ENCODE measurements around the gene BBC3.

Gene BBC3

GRCh38 chr19:47226426-47227351 is 4.3 kb downstream of the BBC3 start:
- Histone ChIP-seq H3K23ac (ENCODE audit: low read depth, low read length, poor library complexity) (peak overlapping the region; percentile 100), H2BK15ac (ENCODE audit: low read length) (peak overlapping the region; percentile 97), H3K4me3 (ENCODE audit: low read length in 2 of 2) (peak overlapping the region; percentile 76 to 83), H4K91ac (ENCODE audit: low read depth, low read length, poor library complexity) (no peak overlapping the region), H2BK120ac (ENCODE audit: low read depth, low read length) (peak overlapping the region; percentile 56), H4K8ac (ENCODE audit: low read depth, low read length) (no peak overlapping the region), H3K18ac (ENCODE audit: low read length) (peak overlapping the region; percentile 98), H2BK5ac (ENCODE audit: low read length) (peak overlapping the region; percentile 96), H3K4me2 (ENCODE audit: insufficient read depth, low read length, poor library complexity, severe bottlenecking) (peak overlapping the region; percentile 97), H2BK12ac (ENCODE audit: low read length) (peak overlapping the region; percentile 33), H3K36me3 (replicated peaks in 1 of 2; ENCODE audit: control insufficient read depth in 2 of 2, insufficient read depth in 2 of 2, low read length in 2 of 2) (peaks cover 9 to 31% of the 10 kb centered on the region in 2 donors), H2AK5ac (ENCODE audit: low read depth, low read length) (peak overlapping the region; percentile 40), H3K79me1 (ENCODE audit: low read depth, low read length) (peaks cover 19% of the 10 kb centered on the region), H3K14ac (ENCODE audit: low read length) (peak overlapping the region; percentile 87), H3K9ac (ENCODE audit: low read depth, low read length, poor library complexity) (peak overlapping the region; percentile 97), H3K9me3 (replicated peaks in 1 of 2; ENCODE audit: control insufficient read depth in 2 of 2, insufficient read depth in 1 of 2, low read depth in 1 of 2, low read length in 2 of 2) (peaks cover 0 to 1% of the 10 kb centered on the region in 2 donors), H3K4ac (ENCODE audit: low read length) (peak overlapping the region; percentile 39), H2AFZ (ENCODE audit: low read length) (no peak overlapping the region), H3K27me3 (ENCODE audit: control insufficient read depth in 3 of 3, insufficient read depth in 3 of 3, low read depth in 1 of 3, low read length in 3 of 3) (no peaks in the 10 kb centered on the region), H3K4me1 (ENCODE audit: control insufficient read depth in 2 of 2, insufficient read depth in 1 of 2, low read depth in 1 of 2, low read length in 2 of 2) (peaks cover 29 to 31% of the 10 kb centered on the region in 2 donors), H3K27ac (replicated peaks; ENCODE audit: low read length) (peak overlapping the region; percentile 99)
- DNase-seq (ENCODE audit: low spot score) = no peak
- no CpG with 5 or more reads among the region's 56 CpGs for WGBS, 2 donors (ENCODE audit: extremely low coverage in 2 of 2, insufficient read length in 2 of 2, insufficient replicate concordance in 1 of 2)

- no peak overlapping the region for H4K91ac ChIP-seq (ENCODE audit: low read depth, low read length, poor library complexity)
- H3K4me3 ChIP-seq (ENCODE audit: low read length in 2 of 2) = peak overlapping the region; percentile 76 to 83
- no CpG with 5 or more reads among the region's 59 CpGs for WGBS, 2 donors (ENCODE audit: extremely low coverage in 2 of 2, insufficient read length in 2 of 2, insufficient replicate concordance in 1 of 2)
Observed at GRCh38 chr19:47225746-47226425, 5.1 kb downstream of the BBC3 start.

GRCh38 chr19:47221890-47222289 is 9.1 kb downstream of the BBC3 start:
- no peak overlapping the region for H3K4me3 ChIP-seq (ENCODE audit: low read length in 2 of 2)
- H3K18ac ChIP-seq (ENCODE audit: low read length) = peak overlapping the region; percentile 57
- H3K4ac ChIP-seq (ENCODE audit: low read length) = no peak overlapping the region
- peak overlapping the region; percentile 27 for H3K9ac ChIP-seq (ENCODE audit: low read depth, low read length, poor library complexity)
- peak overlapping the region; percentile 39 for H3K23ac ChIP-seq (ENCODE audit: low read depth, low read length, poor library complexity)
- no peaks in the 10 kb centered on the region for H3K9me3 ChIP-seq (replicated peaks in 1 of 2; ENCODE audit: control insufficient read depth in 2 of 2, insufficient read depth in 1 of 2, low read depth in 1 of 2, low read length in 2 of 2)
- peak overlapping the region; percentile 90 for H2BK5ac ChIP-seq (ENCODE audit: low read length)
- no peak overlapping the region for H2AK5ac ChIP-seq (ENCODE audit: low read depth, low read length)
- peak overlapping the region; percentile 54 for H2BK120ac ChIP-seq (ENCODE audit: low read depth, low read length)
- H3K36me3 ChIP-seq (replicated peaks in 1 of 2; ENCODE audit: control insufficient read depth in 2 of 2, insufficient read depth in 2 of 2, low read length in 2 of 2) = peaks cover 11 to 50% of the 10 kb centered on the region in 2 donors
- H3K79me1 ChIP-seq (ENCODE audit: low read depth, low read length) = peaks cover 12% of the 10 kb centered on the region
- no peak overlapping the region for H4K8ac ChIP-seq (ENCODE audit: low read depth, low read length)
- DNase-seq (ENCODE audit: low spot score) = no peak
- H3K4me2 ChIP-seq (ENCODE audit: insufficient read depth, low read length, poor library complexity, severe bottlenecking) = no peak overlapping the region
- no peak overlapping the region for H2AFZ ChIP-seq (ENCODE audit: low read length)
- no peak overlapping the region for H2BK15ac ChIP-seq (ENCODE audit: low read length)
- no peak overlapping the region for H4K91ac ChIP-seq (ENCODE audit: low read depth, low read length, poor library complexity)
- no peak overlapping the region for H3K14ac ChIP-seq (ENCODE audit: low read length)
- no peak overlapping the region for H3K27ac ChIP-seq (replicated peaks; ENCODE audit: low read length)
- H3K27me3 ChIP-seq (ENCODE audit: control insufficient read depth in 3 of 3, insufficient read depth in 3 of 3, low read depth in 1 of 3, low read length in 3 of 3) = no peaks in the 10 kb centered on the region
- H3K4me1 ChIP-seq (ENCODE audit: control insufficient read depth in 2 of 2, insufficient read depth in 1 of 2, low read depth in 1 of 2, low read length in 2 of 2) = peaks cover 12 to 13% of the 10 kb centered on the region in 2 donors
- no CpG with 5 or more reads among the region's 11 CpGs for whole genome bisulfite sequencing, 2 donors (ENCODE audit: extremely low coverage in 2 of 2, insufficient read length in 2 of 2, insufficient replicate concordance in 1 of 2)
- H2BK12ac ChIP-seq (ENCODE audit: low read length) = no peak overlapping the region

More at GRCh38 chr19:47225746-47226425, 5.1 kb downstream of the BBC3 start:
- peak overlapping the region; percentile 98 for H3K18ac ChIP-seq (ENCODE audit: low read length)
- no peaks in the 10 kb centered on the region for H3K27me3 ChIP-seq (ENCODE audit: control insufficient read depth in 3 of 3, insufficient read depth in 3 of 3, low read depth in 1 of 3, low read length in 3 of 3)
- H2BK120ac ChIP-seq (ENCODE audit: low read depth, low read length) = no peak overlapping the region
- H2BK12ac ChIP-seq (ENCODE audit: low read length) = no peak overlapping the region
- DNase-seq (ENCODE audit: low spot score) = peak; percentile 87
- H3K4me2 ChIP-seq (ENCODE audit: insufficient read depth, low read length, poor library complexity, severe bottlenecking) = peak overlapping the region; percentile 97
- no peak overlapping the region for H3K4ac ChIP-seq (ENCODE audit: low read length)
- H2AK5ac ChIP-seq (ENCODE audit: low read depth, low read length) = peak overlapping the region; percentile 40
- H3K9me3 ChIP-seq (replicated peaks in 1 of 2; ENCODE audit: control insufficient read depth in 2 of 2, insufficient read depth in 1 of 2, low read depth in 1 of 2, low read length in 2 of 2) = no peaks in the 10 kb centered on the region
- peak overlapping the region; percentile 96 for H2BK5ac ChIP-seq (ENCODE audit: low read length)
- peaks cover 24 to 26% of the 10 kb centered on the region in 2 donors for H3K4me1 ChIP-seq (ENCODE audit: control insufficient read depth in 2 of 2, insufficient read depth in 1 of 2, low read depth in 1 of 2, low read length in 2 of 2)
- H3K27ac ChIP-seq (replicated peaks; ENCODE audit: low read length) = peak overlapping the region; percentile 99
- H2AFZ ChIP-seq (ENCODE audit: low read length) = peak overlapping the region; percentile 49
- peaks cover 11 to 38% of the 10 kb centered on the region in 2 donors for H3K36me3 ChIP-seq (replicated peaks in 1 of 2; ENCODE audit: control insufficient read depth in 2 of 2, insufficient read depth in 2 of 2, low read length in 2 of 2)
- peak overlapping the region; percentile 97 for H3K9ac ChIP-seq (ENCODE audit: low read depth, low read length, poor library complexity)
- peak overlapping the region; percentile 97 for H2BK15ac ChIP-seq (ENCODE audit: low read length)
- H3K14ac ChIP-seq (ENCODE audit: low read length) = peak overlapping the region; percentile 87
- peak overlapping the region; percentile 100 for H3K23ac ChIP-seq (ENCODE audit: low read depth, low read length, poor library complexity)
- peaks cover 20% of the 10 kb centered on the region for H3K79me1 ChIP-seq (ENCODE audit: low read depth, low read length)
- H4K8ac ChIP-seq (ENCODE audit: low read depth, low read length) = no peak overlapping the region

All from neuronal stem cell (in vitro differentiated cells).